ENCODE data around the gene RXRG.

Gene RXRG

GRCh38 chr1:165439330-165439729, 5.6 kb downstream of the RXRG start:
- Histone ChIP-seq H3K79me2 (ENCODE audit: low read length) (no peaks in the 10 kb centered on the region), H3K36me3 (replicated peaks; ENCODE audit: low read depth, low read length) (no peaks in the 10 kb centered on the region), H3K4me2 (ENCODE audit: low read length) (no peak overlapping the region), H3K27me3 (ENCODE audit: low read depth, low read length) (peaks cover 88% of the 10 kb centered on the region), H3K9ac (ENCODE audit: low read length) (no peak overlapping the region), H3K9me3 (ENCODE audit: insufficient read depth, low read length) (no peaks in the 10 kb centered on the region), H4K20me1 (ENCODE audit: insufficient read depth, low read length) (no peaks in the 10 kb centered on the region), H2AFZ (ENCODE audit: low read depth, low read length) (no peak overlapping the region), H3K4me1 (ENCODE audit: low read length) (no peaks in the 10 kb centered on the region), H3K27ac (ENCODE audit: low read length) (no peak overlapping the region), H3K4me3 (ENCODE audit: low read length) (no peak overlapping the region)
- TF ChIP-seq CTCF (IDR thresholded peaks at IDR 0.05; ENCODE audit: low read depth, low read length) (no peak), EZH2phosphoT487 (IDR thresholded peaks at IDR 0.05; ENCODE audit: low read depth) (no peak)

DNA sequence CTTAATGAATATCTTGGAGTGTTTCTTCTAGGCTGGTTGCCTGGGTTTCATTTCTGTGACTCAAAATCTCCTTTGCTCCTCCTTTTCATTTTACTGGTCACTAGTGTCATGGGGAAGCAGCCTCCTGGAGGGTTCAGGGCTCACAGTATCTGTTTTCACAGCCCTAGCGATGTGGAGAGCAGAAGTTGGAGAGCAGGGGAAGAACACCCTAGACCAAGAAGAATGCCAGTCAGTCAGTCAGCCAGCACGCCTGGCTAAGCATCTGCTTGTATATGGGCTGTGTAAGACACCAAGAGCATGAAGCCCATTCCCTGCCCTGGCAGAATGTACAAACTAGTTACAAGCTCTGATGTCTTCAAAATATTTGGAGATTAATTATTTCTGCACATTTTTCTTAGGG, 7.9 kb downstream of the RXRG start:
- H3K4me1 ChIP-seq (ENCODE audit: low read length), result no peaks in the 10 kb centered on the region
- H4K20me1 ChIP-seq (ENCODE audit: insufficient read depth, low read length), result no peaks in the 10 kb centered on the region
- no peaks in the 10 kb centered on the region for H3K36me3 ChIP-seq (replicated peaks; ENCODE audit: low read depth, low read length)
- peaks cover 77% of the 10 kb centered on the region for H3K27me3 ChIP-seq (ENCODE audit: low read depth, low read length)
- no peaks in the 10 kb centered on the region for H3K79me2 ChIP-seq (ENCODE audit: low read length)
- H3K9ac ChIP-seq (ENCODE audit: low read length), result no peak overlapping the region
- TF ChIP-seq EZH2phosphoT487 (IDR thresholded peaks at IDR 0.05; ENCODE audit: low read depth) (no peak), CTCF (IDR thresholded peaks at IDR 0.05; ENCODE audit: low read depth, low read length) (no peak)
- no peak overlapping the region for H2AFZ ChIP-seq (ENCODE audit: low read depth, low read length)
- H3K9me3 ChIP-seq (ENCODE audit: insufficient read depth, low read length), result no peaks in the 10 kb centered on the region
- H3K4me3 ChIP-seq (ENCODE audit: low read length), result no peak overlapping the region
- H3K4me2 ChIP-seq (ENCODE audit: low read length), result no peak overlapping the region
- no peak overlapping the region for H3K27ac ChIP-seq (ENCODE audit: low read length)

DNA sequence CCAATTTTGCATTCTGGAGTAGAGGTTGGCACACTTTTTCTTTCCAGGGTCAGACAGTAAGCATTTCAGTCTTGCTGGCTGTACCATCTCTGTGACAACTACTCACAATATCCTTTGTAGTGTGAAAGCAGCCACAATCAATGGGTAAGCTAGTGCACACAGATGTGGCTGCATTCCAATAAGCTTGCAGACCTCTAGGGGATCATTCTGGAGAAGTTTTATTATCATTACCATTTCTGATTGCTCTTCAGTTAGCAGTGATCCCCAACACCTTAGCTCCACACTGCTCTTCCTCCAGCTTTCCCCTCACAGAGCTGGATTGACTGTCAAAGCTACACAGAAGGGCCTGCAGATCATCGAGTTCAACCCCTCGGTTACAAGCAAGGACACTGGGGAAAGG, 9.1 kb downstream of the RXRG start:
- TF ChIP-seq CTCF (IDR thresholded peaks at IDR 0.05; ENCODE audit: low read depth, low read length) (no peak), EZH2phosphoT487 (IDR thresholded peaks at IDR 0.05; ENCODE audit: low read depth) (no peak)

DNA sequence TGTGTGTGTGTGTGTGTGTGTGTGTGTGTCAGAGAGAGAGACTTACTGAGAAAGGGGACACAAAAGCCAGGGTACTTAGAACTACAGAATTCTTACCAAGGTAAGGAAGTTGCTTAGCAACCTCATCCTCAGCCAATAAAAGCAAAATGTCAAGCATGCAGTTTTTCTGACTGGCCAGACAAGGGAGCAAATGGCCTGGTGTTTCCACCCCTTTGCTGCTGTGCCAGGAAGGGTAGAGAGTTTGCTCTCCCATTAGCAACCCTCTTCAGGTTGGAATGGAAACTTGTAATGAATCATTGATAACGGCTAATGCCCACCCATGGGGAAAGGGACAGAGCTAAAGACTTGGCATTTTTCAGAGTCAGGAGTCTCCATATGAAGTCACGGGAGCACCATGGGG, 10.6 kb downstream of the RXRG start:
- Histone ChIP-seq H3K9ac (ENCODE audit: low read length) (no peak overlapping the region), H3K27ac (ENCODE audit: low read length) (no peak overlapping the region), H2AFZ (ENCODE audit: low read depth, low read length) (no peak overlapping the region), H3K36me3 (replicated peaks; ENCODE audit: low read depth, low read length) (no peaks in the 10 kb centered on the region), H3K4me2 (ENCODE audit: low read length) (no peak overlapping the region), H3K79me2 (ENCODE audit: low read length) (no peaks in the 10 kb centered on the region), H3K4me3 (ENCODE audit: low read length) (no peak overlapping the region), H4K20me1 (ENCODE audit: insufficient read depth, low read length) (no peaks in the 10 kb centered on the region), H3K27me3 (ENCODE audit: low read depth, low read length) (peaks cover 67% of the 10 kb centered on the region), H3K4me1 (ENCODE audit: low read length) (no peaks in the 10 kb centered on the region), H3K9me3 (ENCODE audit: insufficient read depth, low read length) (no peaks in the 10 kb centered on the region)
- TF ChIP-seq EZH2phosphoT487 (IDR thresholded peaks at IDR 0.05; ENCODE audit: low read depth) (no peak), CTCF (IDR thresholded peaks at IDR 0.05; ENCODE audit: low read depth, low read length) (no peak)

More for the DNA sequence above, 9.1 kb downstream of the RXRG start:
- H3K79me2 ChIP-seq (ENCODE audit: low read length), result no peaks in the 10 kb centered on the region
- peaks cover 73% of the 10 kb centered on the region for H3K27me3 ChIP-seq (ENCODE audit: low read depth, low read length)
- no peak overlapping the region for H2AFZ ChIP-seq (ENCODE audit: low read depth, low read length)
- H3K9ac ChIP-seq (ENCODE audit: low read length), result no peak overlapping the region
- no peaks in the 10 kb centered on the region for H3K9me3 ChIP-seq (ENCODE audit: insufficient read depth, low read length)
- H3K36me3 ChIP-seq (replicated peaks; ENCODE audit: low read depth, low read length), result no peaks in the 10 kb centered on the region
- H3K4me1 ChIP-seq (ENCODE audit: low read length), result no peaks in the 10 kb centered on the region
- no peak overlapping the region for H3K27ac ChIP-seq (ENCODE audit: low read length)
- H3K4me3 ChIP-seq (ENCODE audit: low read length), result no peak overlapping the region
- H3K4me2 ChIP-seq (ENCODE audit: low read length), result no peak overlapping the region
- no peaks in the 10 kb centered on the region for H4K20me1 ChIP-seq (ENCODE audit: insufficient read depth, low read length)
